ENCODE measurements around the gene BTG1. TPM values are rescaled to one million over a fixed set of nuclear protein-coding genes. Genes with fewer than 3 reads are reported as not detected.

Gene BTG1
- total and polyA plus RNA-seq, 2 experiments from 2014 or later: 15.5 to 36.2 TPM

- no peak for TF ChIP-seq ZNF462 (CRISPR knock-in tag; IDR thresholded peaks at IDR 0.05)
These were observed 21.0 kb downstream of the BTG1 start (continued) for GRCh38 chr12:92124689-92125029.

- H3K9me2 ChIP-seq (ENCODE audit: insufficient read depth): peaks cover 11% of the 10 kb centered on the region; the same call in 1 of the 2 replicates
- Mint-ChIP-seq H3K9me3 (peaks cover 9% of the 10 kb centered on the region; the same call in 2 of the 3 replicates), H3K27ac (no peak overlapping the region), H3K36me3 (ENCODE audit: low read depth) (peaks cover 39% of the 10 kb centered on the region; the same call in 2 of the 3 replicates), H3K27me3 (ENCODE audit: insufficient read depth, low read depth, poor library complexity) (peaks cover 2% of the 10 kb centered on the region), H3K4me1 (peaks cover 14% of the 10 kb centered on the region), H3K4me3 (no peak overlapping the region)
- TF ChIP-seq ZNF331 (CRISPR knock-in tag; IDR thresholded peaks at IDR 0.05; ENCODE audit: low read depth): no peak
- no peak for TF ChIP-seq ZNF114 (CRISPR knock-in tag; IDR thresholded peaks at IDR 0.05)
- no peak for TF ChIP-seq EZH2phosphoT487 (IDR thresholded peaks at IDR 0.05; ENCODE audit: unreplicated experiment)
- TF ChIP-seq POLR2AphosphoS5 (IDR thresholded peaks at IDR 0.05; ENCODE audit: low read depth): no peak
- TF ChIP-seq STAT1 (IDR thresholded peaks at IDR 0.05; ENCODE audit: unreplicated experiment): no peak
- no peak for TF ChIP-seq REST (IDR thresholded peaks at IDR 0.05; ENCODE audit: unreplicated experiment)
- no peak overlapping the region for H3K27ac ChIP-seq (ENCODE audit: low read depth)
- H3F3A ChIP-seq (replicated peaks; ENCODE audit: low read depth): no peaks in the 10 kb centered on the region
- no peak overlapping the region for H3K4me3 ChIP-seq
- H3K36me3 ChIP-seq (ENCODE audit: insufficient read depth): no peaks in the 10 kb centered on the region
- no peak overlapping the region for H3K4me2 ChIP-seq
- H3K4me1 ChIP-seq (ENCODE audit: insufficient read depth): peaks cover 6% of the 10 kb centered on the region
- no peaks in the 10 kb centered on the region for H3K27me3 ChIP-seq (ENCODE audit: insufficient read depth)
- DNase-seq (ENCODE audit: low spot score): no peak
- no peaks in the 10 kb centered on the region for H4K20me1 ChIP-seq (replicated peaks; ENCODE audit: insufficient read depth)
- ATAC-seq: no peak
- no peak overlapping the region for H2AFZ ChIP-seq
- H3K79me2 ChIP-seq (replicated peaks; ENCODE audit: insufficient read depth): peaks cover 72% of the 10 kb centered on the region
These were observed 21.6 kb downstream of the BTG1 start for GRCh38 chr12:92123780-92124688.

Data from GM23338 (cell line).